Loucy (cell line): ENCODE results near the gene MRPS16.

Experiments
- H2AFZ ChIP-seq: fragments of 200-600 bp; sonication (generic); 2 replicates; pipeline ENCODE4 v1.6.0; 2016; ENCODE audit warnings: antibody characterized with exemption, mild to moderate bottlenecking, low read length, moderate library complexity
- H3F3A ChIP-seq: fragments of 200-600 bp; 2 replicates; pipeline ENCODE4 v1.6.0; 2016; ENCODE audit warnings: antibody characterized with exemption, low read depth, mild to moderate bottlenecking
- H3K27me3 ChIP-seq: fragments of 200-600 bp; sonication (generic); 2 replicates; pipeline ENCODE4 v1.6.1; 2014; ENCODE audit warnings: low read length, mild to moderate bottlenecking; ENCODE audit not compliant: insufficient read depth, poor library complexity, severe bottlenecking
- H3K36me3 ChIP-seq: fragments of 200-600 bp; sonication (generic); 2 replicates; pipeline ENCODE4 v1.6.1; 2016; ENCODE audit warnings: low read length; ENCODE audit not compliant: insufficient read depth
- H3K4me1 ChIP-seq: fragments of 200-600 bp; sonication (generic); 2 replicates; pipeline ENCODE4 v1.5.1; 2014; ENCODE audit warnings: low read length, mild to moderate bottlenecking; ENCODE audit not compliant: insufficient read depth, poor library complexity, severe bottlenecking
- H3K4me2 ChIP-seq: fragments of 200-600 bp; sonication (generic); 2 replicates; pipeline ENCODE4 v1.6.0; 2014; ENCODE audit warnings: antibody characterized with exemption, low read length, low read depth, mild to moderate bottlenecking; ENCODE audit not compliant: poor library complexity, severe bottlenecking
- H3K4me3 ChIP-seq: fragments of 200-600 bp; sonication (generic); 2 replicates; pipeline ENCODE4 v1.5.1; 2014; ENCODE audit warnings: low read length, mild to moderate bottlenecking, mixed read lengths; ENCODE audit not compliant: poor library complexity, severe bottlenecking
- H3K79me2 ChIP-seq: fragments of 200-600 bp; sonication (generic); 2 replicates; pipeline ENCODE4 v1.6.1; 2014; ENCODE audit warnings: low read length; ENCODE audit not compliant: insufficient read depth
- H3K9ac ChIP-seq: fragments of 200-600 bp; sonication (generic); 2 replicates; pipeline ENCODE4 v1.6.0; 2014; ENCODE audit warnings: mild to moderate bottlenecking, low read depth, low read length, moderate library complexity; ENCODE audit not compliant: poor library complexity, severe bottlenecking
- H3K9me2 ChIP-seq: fragments of 200-600 bp; sonication (generic); replicated peaks from 2 replicates; pipeline ENCODE4 v1.6.1; 2016; ENCODE audit warnings: low read depth, low read length, mixed read lengths
- H3K9me3 ChIP-seq: fragments of 200-600 bp; sonication (generic); 2 replicates; pipeline ENCODE4 v1.6.1; 2014; ENCODE audit warnings: mild to moderate bottlenecking, antibody characterized with exemption, low read length, low read depth; ENCODE audit not compliant: insufficient read depth
- H4K20me1 ChIP-seq: fragments of 200-600 bp; sonication (generic); 2 replicates; pipeline ENCODE4 v1.6.0; 2014; ENCODE audit warnings: antibody characterized with exemption, low read length, mild to moderate bottlenecking; ENCODE audit not compliant: insufficient read depth, poor library complexity, severe bottlenecking
- CTCF ChIP-seq: fragments of 200-600 bp; sonication (generic); conservative IDR thresholded peaks from 2 replicates; pipeline ENCODE4 v1.5.1; 2014; ENCODE audit warnings: mild to moderate bottlenecking, antibody characterized with exemption, low read length
- EZH2phosphoT487 ChIP-seq: fragments of 200-600 bp; IDR thresholded peaks from 2 replicates; pipeline ENCODE4 v1.6.1; 2018; ENCODE audit warnings: antibody characterized with exemption, mild to moderate bottlenecking, moderate library complexity, borderline replicate concordance

Gene MRPS16

DNA sequence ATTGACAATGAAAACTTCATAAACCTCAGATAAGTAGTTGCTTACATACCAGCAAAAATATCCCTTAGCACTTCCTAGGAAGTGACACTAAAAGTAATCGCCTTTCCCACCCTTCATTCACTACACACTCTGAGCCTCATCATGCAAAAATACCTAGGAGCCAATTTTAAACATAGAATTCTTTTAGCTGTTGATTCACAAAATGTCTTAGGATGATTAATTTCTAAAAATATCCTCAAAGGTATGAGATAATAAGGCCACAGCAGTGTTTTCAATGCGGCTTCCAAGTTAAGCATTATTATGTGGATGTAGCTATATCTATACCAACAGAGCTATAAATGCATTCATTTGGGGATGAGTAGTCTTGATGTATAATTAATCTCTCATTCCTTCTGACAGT, 18.6 kb downstream of the MRPS16 start:
- Histone ChIP-seq H3K9ac (no peak overlapping the region), H3F3A (no peaks in the 10 kb centered on the region), H3K4me1 (no peaks in the 10 kb centered on the region), H2AFZ (no peak overlapping the region), H3K79me2 (peaks cover 8% of the 10 kb centered on the region; the same call in 1 of the 2 replicates), H3K4me3 (no peak overlapping the region), H3K9me2 (no peaks in the 10 kb centered on the region), H3K36me3 (peaks cover 45% of the 10 kb centered on the region; the same call in 1 of the 2 replicates), H3K27me3 (no peaks in the 10 kb centered on the region), H4K20me1 (peaks cover 10% of the 10 kb centered on the region), H3K9me3 (no peaks in the 10 kb centered on the region), H3K4me2 (no peak overlapping the region)
- no peak for TF ChIP-seq EZH2phosphoT487
- TF ChIP-seq CTCF, result no peak

- TF ChIP-seq EZH2phosphoT487 (no peak), CTCF (peak; percentile 52)
- Histone ChIP-seq H3K9me3 (no peaks in the 10 kb centered on the region), H3K27me3 (no peaks in the 10 kb centered on the region), H3K79me2 (0 out of 2 replicates have a peak, but pooled peaks cover 5% of the 10 kb centered on the region), H3K4me2 (no peak overlapping the region), H3F3A (no peaks in the 10 kb centered on the region), H3K36me3 (peaks cover 38% of the 10 kb centered on the region; the same call in 1 of the 2 replicates), H2AFZ (no peak overlapping the region), H3K9me2 (no peaks in the 10 kb centered on the region), H4K20me1 (peaks cover 4% of the 10 kb centered on the region), H3K4me3 (no peak overlapping the region), H3K4me1 (no peaks in the 10 kb centered on the region), H3K9ac (no peak overlapping the region)
Measured at GRCh38 chr10:73232887-73233286, 19.6 kb downstream of the MRPS16 start.

GRCh38 chr10:73229567-73229966, 22.9 kb downstream of the MRPS16 start:
- H2AFZ ChIP-seq, result no peak overlapping the region
- H3K9ac ChIP-seq, result no peak overlapping the region
- H3K4me2 ChIP-seq, result no peak overlapping the region

More at GRCh38 chr10:73229567-73229966, 22.9 kb downstream of the MRPS16 start:
- no peaks in the 10 kb centered on the region for H3K27me3 ChIP-seq
- H3K79me2 ChIP-seq, result no peaks in the 10 kb centered on the region
- H3K4me1 ChIP-seq, result no peaks in the 10 kb centered on the region
- H3K36me3 ChIP-seq, result peaks cover 19% of the 10 kb centered on the region; the same call in 1 of the 2 replicates
- no peaks in the 10 kb centered on the region for H3F3A ChIP-seq
- no peaks in the 10 kb centered on the region for H3K9me3 ChIP-seq
- no peaks in the 10 kb centered on the region for H3K9me2 ChIP-seq
- no peak for TF ChIP-seq CTCF
- TF ChIP-seq EZH2phosphoT487, result no peak
- H3K4me3 ChIP-seq, result no peak overlapping the region
- H4K20me1 ChIP-seq, result peaks cover 4% of the 10 kb centered on the region
